HepG2 (cell line): ENCODE results near the gene RTRAF. TPM values are rescaled to one million over a fixed set of nuclear protein-coding genes. Genes with fewer than 3 reads are reported as not detected.

Source experiments
- ATAC-seq: fragments of 200-7000 bp; cut with Tn5 transposase; 3 replicates; pipeline ENCODE4 v1.9.1; 2020; ENCODE audit warnings: mild to moderate bottlenecking, moderate library complexity
- BruUV-seq: library from RNA; stranded (reverse); fragments of 400-500 nt; replicated peaks from 2 replicates; lab custom pipeline; 2021; lab: Mats Ljungman, UMichigan
- CTCF ChIA-PET: fragments of 300-600 bp; formaldehyde crosslinking; extraction: SDS; loops from one replicate; lab custom pipeline; 2021; ENCODE audit warnings: low total read pairs, inconsistent platforms, low intra/inter-chr PET ratio; lab: Yijun Ruan, JAX
- POLR2A ChIA-PET: fragments of 350-600 bp; sonication (Branson Sonifier 250); formaldehyde crosslinking; loops from one replicate; lab custom pipeline; 2020; ENCODE audit warnings: antibody characterized with exemption, inconsistent platforms; lab: Yijun Ruan, JAX
- DNase-seq: peaks from one replicate; pipeline ENCODE4 v3.0.0-alpha.2; 2015; ENCODE audit warnings: low spot score
- FAIRE-seq: peaks from 3 replicates; lab custom pipeline; 2011; peaks lifted over from hg19 to GRCh38; lab: Jason Lieb, UNC
- H2AFZ ChIP-seq: one replicate; pipeline ENCODE4 v1.6.1; 2011; ENCODE audit warnings: low read length, inconsistent platforms
- H3K27ac ChIP-seq: fragments of 300-600 bp; 3 replicates; pipeline ENCODE4 v1.8.0; 2011; ENCODE audit warnings: mixed run types, mild to moderate bottlenecking, mixed read lengths, low read length, inconsistent platforms; ENCODE audit not compliant: insufficient read depth; ENCODE audit errors: extremely low read length
- H3K27me3 ChIP-seq, 2 experiments: fragments of 200-600 bp in 1 of 2; 2 replicates in 1 of 2; 3 replicates in 1 of 2; pipeline versions ENCODE4 v1.6.0 to v1.8.0; 2011; ENCODE audit warnings: low read length in 2 of 2, mild to moderate bottlenecking in 2 of 2, moderate library complexity in 2 of 2, inconsistent platforms in 1 of 2; ENCODE audit not compliant: insufficient read depth in 2 of 2, control insufficient read depth in 1 of 2
- H3K36me3 ChIP-seq, 2 experiments: fragments of 200-600 bp in 1 of 2; replicated peaks in 1 of 2; 2 replicates in 1 of 2; 3 replicates in 1 of 2; pipeline versions ENCODE4 v1.5.1 to v1.8.0; 2011; ENCODE audit warnings: low read length in 2 of 2, inconsistent platforms in 1 of 2; ENCODE audit not compliant: insufficient read depth in 2 of 2, control insufficient read depth in 1 of 2
- H3K4me1 ChIP-seq: 2 replicates; pipeline ENCODE4 v1.5.1; 2012; ENCODE audit warnings: low read length, inconsistent platforms; ENCODE audit not compliant: insufficient read depth
- H3K4me2 ChIP-seq: 2 replicates; pipeline ENCODE4 v1.6.0; 2011; ENCODE audit warnings: low read depth, low read length, inconsistent platforms
- H3K4me3 ChIP-seq, 3 experiments: fragments of 200-600 bp in 1 of 3; sonication (generic), shearing (Covaris generic) in 1 of 3; replicated peaks in 1 of 3; 2 replicates each; pipeline ENCODE4 v1.5.1; 2011 to 2016; ENCODE audit warnings: low read length in 3 of 3, inconsistent platforms in 2 of 3, low read depth in 2 of 3, mild to moderate bottlenecking in 2 of 3, control low read depth in 1 of 3, mixed read lengths in 1 of 3; ENCODE audit not compliant: insufficient read depth in 1 of 3
- H3K79me2 ChIP-seq: one replicate; pipeline ENCODE4 v1.6.1; 2011; ENCODE audit warnings: low read length, inconsistent platforms; ENCODE audit not compliant: insufficient read depth
- H3K9ac ChIP-seq: 2 replicates; pipeline ENCODE4 v1.6.0; 2011; ENCODE audit warnings: mild to moderate bottlenecking, low read depth, low read length, inconsistent platforms; ENCODE audit not compliant: insufficient read depth
- H3K9me3 ChIP-seq: 2 replicates; pipeline ENCODE4 v1.5.1; 2012; ENCODE audit warnings: mild to moderate bottlenecking, low read length
- H4K20me1 ChIP-seq: 2 replicates; pipeline ENCODE4 v1.6.0; 2011; ENCODE audit warnings: inconsistent platforms, mild to moderate bottlenecking, low read length, moderate library complexity; ENCODE audit not compliant: insufficient read depth
- KAT7 ChIP-seq: IDR thresholded peaks from 2 replicates; pipeline ENCODE4 v1.6.1; 2018; ENCODE audit warnings: borderline replicate concordance, missing compliant biosample characterization
- KLF12 ChIP-seq: sonication (generic); formaldehyde crosslinking; IDR thresholded peaks from 2 replicates; pipeline ENCODE4 v1.4.0; 2020; ENCODE audit warnings: missing genetic modification reagents, borderline replicate concordance
- MTA3 ChIP-seq: sonication (generic); formaldehyde crosslinking; IDR thresholded peaks from 2 replicates; pipeline ENCODE4 v1.4.0; 2020; ENCODE audit warnings: missing genetic modification reagents
- PRDM15 ChIP-seq: sonication (generic); formaldehyde crosslinking; IDR thresholded peaks from 2 replicates; pipeline ENCODE4 v1.4.0; 2020; ENCODE audit warnings: missing genetic modification reagents
- SALL2 ChIP-seq: sonication (generic); formaldehyde crosslinking; IDR thresholded peaks from 2 replicates; pipeline ENCODE4 v1.8.1; 2023; ENCODE audit warnings: mild to moderate bottlenecking, missing genetic modification reagents, inconsistent platforms
- ZNF510 ChIP-seq: sonication (generic); formaldehyde crosslinking; IDR thresholded peaks from 2 replicates; pipeline ENCODE4 v1.4.0; 2020; ENCODE audit warnings: low read depth, mild to moderate bottlenecking, missing genetic modification reagents
- ZNF891 ChIP-seq: sonication (generic); formaldehyde crosslinking; IDR thresholded peaks from 2 replicates; pipeline ENCODE4 v1.5.0; 2020; ENCODE audit warnings: mild to moderate bottlenecking, missing genetic modification reagents
- ZSCAN25 ChIP-seq: sonication (generic); formaldehyde crosslinking; IDR thresholded peaks from 2 replicates; pipeline ENCODE4 v1.8.0; 2022; ENCODE audit warnings: mild to moderate bottlenecking, missing genetic modification reagents
- ZSCAN30 ChIP-seq: sonication (generic); formaldehyde crosslinking; IDR thresholded peaks from 2 replicates; pipeline ENCODE4 v1.5.0; 2020; ENCODE audit warnings: mild to moderate bottlenecking, missing genetic modification reagents
- WGBS: methylation state at CpG from one replicate; pipeline ENCODE4 v1.1.6; 2017; ENCODE audit warnings: low lambda C conversion rate; 5-methylcytosine and 5-hydroxymethylcytosine counted together
- in situ Hi-C: cut with HindIII; loops from 2 replicates; pipeline ENCODE4 v1.10.0; 2017; ENCODE audit warnings: low pct_unique_long_range_greater_than_20kb; ENCODE audit not compliant: extremely low pct_ligation_motif_present
- intact Hi-C: fragments of 100-400 bp; cut with micrococcal nuclease; formaldehyde crosslinking; loops from one replicate; pipeline ENCODE4 v1.10.0; 2022; ENCODE audit not compliant: unreplicated experiment
- polyA plus RNA-seq, 8 experiments: library from polyadenylated mRNA; depleted of rRNA in 3 of 8; stranded (reverse) in 7 of 8; unstranded in 1 of 8; fragments of >200 nt; fragmentation: Illumina TruSeq in 4 of 8; extraction: Trizol in 4 of 8; gene quantifications; 2 replicates each; pipeline versions ENCODE4 v1.2.1 to v1.2.3, GENCODE V29; 2011 to 2016; ENCODE audit warnings: low read depth in 4 of 8, missing spikeins in 1 of 8, mixed read lengths in 1 of 8; ENCODE audit not compliant: insufficient read depth in 1 of 8
- total RNA-seq, 5 experiments: library from RNA; depleted of rRNA; stranded (reverse); fragments of >200 nt; fragmentation: Illumina TruSeq; extraction: Trizol; gene quantifications; 2 replicates each; pipeline ENCODE4 v1.2.3, GENCODE V29; 2016; ENCODE audit warnings: low read depth in 1 of 5
- TF ChIP-seq, protein P1 (sequence below): sonication (generic); formaldehyde crosslinking; IDR thresholded peaks from 2 replicates; pipeline ENCODE4 v1.8.0; 2022; ENCODE audit warnings: mild to moderate bottlenecking, missing genetic modification reagents, borderline replicate concordance

RTRAF gene
- total and polyA plus RNA-seq, 2 of the 13 experiments (the other 11 are each of a cell fraction or from before 2014, with no cell fraction given), result 137 to 258 TPM

DNA sequence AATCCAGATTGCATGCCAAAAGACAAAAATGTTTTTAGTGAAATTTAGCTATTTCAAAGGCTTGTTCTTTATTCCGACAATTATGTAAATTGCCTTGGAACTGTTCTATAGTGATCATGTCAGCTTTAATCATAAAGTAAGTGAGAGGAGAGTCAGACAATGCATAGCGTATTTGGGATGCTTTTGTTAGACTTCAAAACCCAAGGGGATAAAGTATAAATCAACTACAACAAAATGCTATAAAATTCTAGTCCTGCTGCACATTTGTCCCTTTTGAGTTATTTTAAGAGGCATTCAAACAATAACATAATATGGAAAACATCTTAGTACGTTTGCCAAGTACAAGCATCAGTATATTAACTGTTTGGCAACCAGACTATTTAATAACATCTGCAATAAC, 11.3 kb downstream of the RTRAF start:
- Histone ChIP-seq H4K20me1 (no peaks in the 10 kb centered on the region), H2AFZ (no peak overlapping the region), H3K9ac (no peak overlapping the region), H3K27ac (no peak overlapping the region), H3K4me1 (no peaks in the 10 kb centered on the region), H3K27me3 (no peaks in the 10 kb centered on the region), H3K9me3 (no peaks in the 10 kb centered on the region), H3K36me3 (peaks cover 17 to 70% of the 10 kb centered on the region in 2 experiments), H3K4me2 (no peak overlapping the region), H3K79me2 (peaks cover 3% of the 10 kb centered on the region), H3K4me3 (no peak overlapping the region)
- TF ChIP-seq, protein P1, sequence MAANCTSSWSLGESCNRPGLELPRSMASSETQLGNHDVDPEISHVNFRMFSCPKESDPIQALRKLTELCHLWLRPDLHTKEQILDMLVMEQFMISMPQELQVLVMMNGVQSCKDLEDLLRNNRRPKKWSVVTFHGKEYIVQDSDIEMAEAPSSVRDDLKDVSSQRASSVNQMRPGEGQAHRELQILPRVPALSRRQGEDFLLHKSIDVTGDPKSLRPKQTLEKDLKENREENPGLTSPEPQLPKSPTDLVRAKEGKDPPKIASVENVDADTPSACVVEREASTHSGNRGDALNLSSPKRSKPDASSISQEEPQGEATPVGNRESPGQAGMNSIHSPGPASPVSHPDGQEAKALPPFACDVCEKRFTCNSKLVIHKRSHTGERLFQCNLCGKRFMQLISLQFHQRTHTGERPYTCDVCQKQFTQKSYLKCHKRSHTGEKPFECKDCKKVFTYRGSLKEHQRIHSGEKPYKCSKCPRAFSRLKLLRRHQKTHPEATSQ (CRISPR knock-in tag), result no peak
- no peak for TF ChIP-seq KLF12 (CRISPR knock-in tag)
- ChIA-PET POLR2A (no interaction called here), CTCF (no interaction called here)
- intact Hi-C loops, result no loop called here
- in situ Hi-C loops, result no loop called here
- ATAC-seq (no peak), DNase-seq (no peak), FAIRE-seq (no peak)
- no TSS peak for BruUV-seq
- WGBS, result 98% methylated on average over 3 of the region's 3 CpGs

DNA sequence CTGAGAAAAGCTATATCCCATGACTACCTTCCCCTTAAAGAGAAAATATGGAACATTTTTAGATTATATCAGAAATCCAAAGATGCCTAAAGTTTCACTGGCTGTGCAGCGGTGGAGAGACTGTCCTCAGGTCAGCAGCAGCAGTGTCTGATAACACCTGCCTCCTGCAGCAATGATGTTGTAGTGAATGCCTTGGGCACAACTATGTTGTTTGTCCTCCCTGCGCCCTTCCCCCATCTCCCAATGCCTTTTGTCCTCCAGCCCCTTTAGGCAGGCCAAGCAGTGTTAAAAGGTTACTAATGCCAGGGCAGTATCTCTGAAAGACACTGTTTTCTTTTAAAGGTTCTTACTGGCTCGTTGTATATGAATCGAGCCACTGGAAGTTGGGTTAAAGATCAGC, 13.2 kb downstream of the RTRAF start:
- no peaks in the 10 kb centered on the region for H4K20me1 ChIP-seq
- H3K27me3 ChIP-seq, result no peaks in the 10 kb centered on the region
- H3K79me2 ChIP-seq, result no peaks in the 10 kb centered on the region
- peaks cover 21 to 83% of the 10 kb centered on the region in 2 experiments for H3K36me3 ChIP-seq
- H3K9me3 ChIP-seq, result no peaks in the 10 kb centered on the region
- WGBS, result 95% methylated on average over 4 of the region's 4 CpGs
- FAIRE-seq (no peak), DNase-seq (no peak), ATAC-seq (no peak)
- H2AFZ ChIP-seq, result no peak overlapping the region
- no peak overlapping the region for H3K9ac ChIP-seq
- H3K4me1 ChIP-seq, result 0 out of 2 replicates have a peak, but pooled peaks cover 6% of the 10 kb centered on the region
- in situ Hi-C loops, result no loop called here
- H3K27ac ChIP-seq, result no peak overlapping the region
- BruUV-seq, result no TSS peak
- no peak overlapping the region for H3K4me2 ChIP-seq
- ChIA-PET CTCF (no interaction called here), POLR2A (no interaction called here)
- H3K4me3 ChIP-seq, result no peak overlapping the region
- intact Hi-C loops, result loop anchor here (1.0 kb wide), 1 partner anchor 135 kb away; no protein-coding TSS in a partner anchor
- TF ChIP-seq ZSCAN30 (no peak), SALL2 (CRISPR knock-in tag) (no peak), ZSCAN25 (CRISPR knock-in tag) (no peak), ZNF510 (no peak), PRDM15 (CRISPR knock-in tag) (no peak), MTA3 (no peak), KAT7 (CRISPR knock-in tag) (no peak), ZNF891 (CRISPR knock-in tag) (no peak)
